ENCODE data around the gene CREG2. TPM values are rescaled to one million over a fixed set of nuclear protein-coding genes. Genes with fewer than 3 reads are reported as not detected.

The CREG2 gene
- total RNA-seq, 4 donors from 2014 or later = 0.38 to 2.5 (median 1.3) TPM

DNA sequence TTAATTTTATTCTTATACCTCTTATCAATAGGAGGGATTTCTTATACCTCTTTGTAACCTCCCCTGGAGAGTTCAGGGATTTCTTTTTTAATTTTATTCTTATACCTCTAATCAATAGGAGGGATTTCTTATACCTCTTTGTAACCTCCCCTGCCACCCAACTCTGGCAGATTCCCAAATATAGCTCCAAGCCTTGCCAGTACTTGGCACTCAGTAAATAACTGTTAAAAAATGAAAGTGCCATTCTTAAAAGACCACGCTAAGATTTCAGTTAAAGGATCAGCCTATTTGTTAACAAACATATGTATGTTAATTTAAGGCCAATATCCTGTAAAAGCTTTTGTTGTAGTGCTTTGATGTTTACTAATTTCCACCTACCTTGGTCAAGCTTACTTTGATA, 83.6 kb downstream of the CREG2 start:
- DNase-seq = no peak
- TF ChIP-seq POLR2A (IDR thresholded peaks at IDR 0.05) = no peak
- TF ChIP-seq, protein P1, sequence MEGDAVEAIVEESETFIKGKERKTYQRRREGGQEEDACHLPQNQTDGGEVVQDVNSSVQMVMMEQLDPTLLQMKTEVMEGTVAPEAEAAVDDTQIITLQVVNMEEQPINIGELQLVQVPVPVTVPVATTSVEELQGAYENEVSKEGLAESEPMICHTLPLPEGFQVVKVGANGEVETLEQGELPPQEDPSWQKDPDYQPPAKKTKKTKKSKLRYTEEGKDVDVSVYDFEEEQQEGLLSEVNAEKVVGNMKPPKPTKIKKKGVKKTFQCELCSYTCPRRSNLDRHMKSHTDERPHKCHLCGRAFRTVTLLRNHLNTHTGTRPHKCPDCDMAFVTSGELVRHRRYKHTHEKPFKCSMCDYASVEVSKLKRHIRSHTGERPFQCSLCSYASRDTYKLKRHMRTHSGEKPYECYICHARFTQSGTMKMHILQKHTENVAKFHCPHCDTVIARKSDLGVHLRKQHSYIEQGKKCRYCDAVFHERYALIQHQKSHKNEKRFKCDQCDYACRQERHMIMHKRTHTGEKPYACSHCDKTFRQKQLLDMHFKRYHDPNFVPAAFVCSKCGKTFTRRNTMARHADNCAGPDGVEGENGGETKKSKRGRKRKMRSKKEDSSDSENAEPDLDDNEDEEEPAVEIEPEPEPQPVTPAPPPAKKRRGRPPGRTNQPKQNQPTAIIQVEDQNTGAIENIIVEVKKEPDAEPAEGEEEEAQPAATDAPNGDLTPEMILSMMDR (IDR thresholded peaks at IDR 0.05) = no peak
- 60 to 63% methylated on average over 1 of the region's 1 CpG for WGBS, 2 donors
- peak overlapping the region in 1 of 4 donors; percentile 12 for H3K27ac ChIP-seq
- intact Hi-C loops (cut with DNase I) = loop anchor here (10.0 kb wide), 1 partner anchor 49 kb away; the partner anchor contains the start of gene CNOT11
- H3K4me1 ChIP-seq = peaks cover 27 to 86% (median 55%) of the 10 kb centered on the region in 3 donors
- no peaks in the 10 kb centered on the region for H3K27me3 ChIP-seq
- H3K9me3 ChIP-seq = no peaks in the 10 kb centered on the region
- H3K36me3 ChIP-seq = peaks cover 0 to 18% (median 0%) of the 10 kb centered on the region in 3 donors
- peak overlapping the region in 1 of 4 donors; percentile 16 for H3K4me3 ChIP-seq

DNA sequence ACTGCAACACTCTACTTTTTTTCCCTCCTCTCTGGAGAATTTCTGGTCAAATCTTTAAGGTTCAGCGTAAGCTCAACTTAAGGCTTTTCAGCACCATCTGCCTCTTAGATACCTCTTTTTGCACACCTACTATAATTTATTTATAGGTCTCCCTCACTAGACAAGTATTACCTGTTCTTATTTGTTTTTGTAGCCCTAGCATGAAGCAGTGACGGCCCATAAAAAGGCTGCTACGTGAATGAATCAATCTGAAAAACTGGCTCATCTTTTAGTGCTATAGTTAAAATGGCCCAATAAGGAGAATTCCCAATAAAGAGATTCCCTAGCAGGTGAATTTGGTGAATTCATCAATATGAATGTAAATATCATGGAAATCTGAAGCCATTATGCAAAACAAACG, 85.3 kb downstream of the CREG2 start:
- Histone ChIP-seq H3K4me3 (no peak overlapping the region), H3K27me3 (no peaks in the 10 kb centered on the region), H3K27ac (peak overlapping the region in 1 of 4 donors; percentile 45), H3K36me3 (peaks cover 0 to 25% (median 0%) of the 10 kb centered on the region in 3 donors), H3K4me1 (peaks cover 27 to 98% (median 58%) of the 10 kb centered on the region in 3 donors), H3K9me3 (no peaks in the 10 kb centered on the region)
- no peak for DNase-seq
- TF ChIP-seq, protein P1 (IDR thresholded peaks at IDR 0.05) = no peak
- TF ChIP-seq POLR2A (IDR thresholded peaks at IDR 0.05) = no peak
- intact Hi-C loops (cut with DNase I) = loop anchor here (10.0 kb wide), 1 partner anchor 47 kb away; the partner anchor contains the start of gene CNOT11
- WGBS, 2 donors = 57 to 66% methylated on average over 4 of the region's 4 CpGs

DNA sequence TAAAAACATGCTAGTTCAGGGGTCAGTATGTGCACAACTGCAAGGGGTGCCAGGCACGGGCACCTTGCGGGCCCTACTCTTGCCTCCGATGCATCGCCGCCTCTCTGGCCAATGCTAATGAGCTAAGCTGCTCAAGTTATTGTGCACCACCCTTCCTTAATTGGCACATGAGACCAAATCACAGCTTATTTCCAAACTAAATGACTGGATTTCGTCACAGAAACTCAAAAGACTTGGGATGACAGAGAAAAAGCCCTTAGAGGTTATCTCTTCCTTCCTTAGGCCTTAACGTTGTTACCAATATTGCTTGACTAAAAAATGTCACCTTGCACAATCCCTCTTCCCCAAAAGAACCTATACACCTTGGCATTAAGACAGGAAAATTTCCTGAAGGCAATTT, 86.5 kb downstream of the CREG2 start:
- TF ChIP-seq POLR2A (IDR thresholded peaks at IDR 0.05) = no peak
- TF ChIP-seq, protein P1 (IDR thresholded peaks at IDR 0.05) = no peak
- Histone ChIP-seq H3K4me3 (no peak overlapping the region), H3K9me3 (no peaks in the 10 kb centered on the region), H3K4me1 (peaks cover 24 to 100% (median 55%) of the 10 kb centered on the region in 3 donors), H3K36me3 (peaks cover 0 to 28% (median 0%) of the 10 kb centered on the region in 3 donors), H3K27ac (no peak overlapping the region), H3K27me3 (no peaks in the 10 kb centered on the region)
- intact Hi-C loops (cut with DNase I) = loop anchor here (10.0 kb wide), 1 partner anchor 46 kb away; the partner anchor contains the start of gene CNOT11
- DNase-seq = no peak
- WGBS, 2 donors = 65 to 76% methylated on average over 7 of the region's 7 CpGs

DNA sequence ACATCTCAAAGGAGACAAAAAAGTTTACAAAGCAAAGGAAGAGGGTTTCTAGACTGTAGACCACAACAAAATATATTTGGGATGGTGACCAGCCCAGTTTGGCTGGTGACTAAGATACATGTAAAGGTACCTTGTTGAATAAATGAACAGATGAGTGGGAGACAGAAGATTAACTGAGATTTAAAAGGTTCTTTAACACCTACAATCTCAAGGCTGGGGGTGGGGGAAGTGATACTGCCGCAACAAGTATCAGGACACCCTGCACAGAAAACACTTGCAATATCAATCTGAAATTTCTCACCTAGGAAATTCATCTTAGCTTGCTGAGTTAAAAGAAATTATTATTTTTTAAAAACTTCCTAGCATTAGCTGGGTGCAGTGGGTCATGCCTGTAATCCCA, 87.1 kb downstream of the CREG2 start:
- intact Hi-C loops (cut with DNase I) = loop anchor here (10.0 kb wide), 1 partner anchor 45 kb away; the partner anchor contains the start of gene CNOT11
- TF ChIP-seq, protein P1 (IDR thresholded peaks at IDR 0.05) = no peak
- no peak for TF ChIP-seq POLR2A (IDR thresholded peaks at IDR 0.05)

DNA sequence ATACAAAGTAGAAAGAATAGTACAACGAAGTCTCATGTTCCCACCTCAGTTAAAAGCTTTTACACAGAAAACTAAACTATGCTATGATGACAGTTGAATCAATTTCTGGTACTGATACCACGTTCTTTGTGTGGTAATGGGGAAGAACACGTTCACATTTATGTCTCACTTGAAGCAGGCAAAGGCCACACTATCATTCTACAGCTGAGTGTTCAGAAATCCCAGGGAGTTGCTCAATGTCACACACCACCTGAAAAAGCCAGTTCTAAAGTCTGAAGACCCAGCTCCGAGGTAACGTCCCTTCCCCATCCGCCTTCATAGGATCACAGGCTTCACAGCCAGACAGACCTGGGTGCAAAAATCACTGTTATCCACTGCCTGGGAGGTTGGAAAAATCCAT, 87.7 kb downstream of the CREG2 start:
- 60 to 66% methylated on average over 5 to 6 of the region's 6 CpGs for WGBS, 2 donors
- DNase-seq = no peak
- Histone ChIP-seq H3K9me3 (no peaks in the 10 kb centered on the region), H3K27me3 (no peaks in the 10 kb centered on the region), H3K4me3 (no peak overlapping the region), H3K4me1 (peaks cover 17 to 96% (median 43%) of the 10 kb centered on the region in 3 donors), H3K27ac (peak overlapping the region in 1 of 4 donors; percentile 4), H3K36me3 (peaks cover 0 to 36% (median 0%) of the 10 kb centered on the region in 3 donors)
- TF ChIP-seq POLR2A (IDR thresholded peaks at IDR 0.05) = no peak
- TF ChIP-seq, protein P1 (IDR thresholded peaks at IDR 0.05) = no peak
- intact Hi-C loops (cut with DNase I) = loop anchor here (10.0 kb wide), 1 partner anchor 45 kb away; the partner anchor contains the start of gene CNOT11

More for the DNA sequence above, 87.1 kb downstream of the CREG2 start:
- Histone ChIP-seq H3K4me1 (peaks cover 17 to 100% (median 48%) of the 10 kb centered on the region in 3 donors), H3K4me3 (no peak overlapping the region), H3K9me3 (no peaks in the 10 kb centered on the region), H3K27me3 (no peaks in the 10 kb centered on the region), H3K27ac (peak overlapping the region in 2 of 4 donors; percentile 3 to 4), H3K36me3 (peaks cover 0 to 30% (median 0%) of the 10 kb centered on the region in 3 donors)
- 90 to 95% methylated on average over 1 of the region's 1 CpG for WGBS, 2 donors
- no peak for DNase-seq

Data from esophagus squamous epithelium (tissue), 5 donors.